ENCODE results near the gene NOP9.

The NOP9 gene

GRCh38 chr14:24314377-24315193, 14.9 kb downstream of the NOP9 start:
- in situ Hi-C loops (cut with MboI; ENCODE audit: low sequenced_read_pairs) = no loop called here
- Histone ChIP-seq H3K27me3 (ENCODE audit: low read depth) (no peaks in the 10 kb centered on the region), H3K36me3 (replicated peaks) (peaks cover 3% of the 10 kb centered on the region), H3K9me3 (no peaks in the 10 kb centered on the region), H3K4me1 (no peaks in the 10 kb centered on the region), H3K4me3 (no peak overlapping the region)
- DNase-seq (ENCODE audit: low spot score in 2 of 2) = no peak

GRCh38 chr14:24315243-24315806, 15.7 kb downstream of the NOP9 start:
- H3K36me3 ChIP-seq (replicated peaks) = peaks cover 3% of the 10 kb centered on the region; the same call in 1 of the 2 replicates
- H3K4me3 ChIP-seq = no peak overlapping the region
- H3K9me3 ChIP-seq = no peaks in the 10 kb centered on the region
- no peak for DNase-seq (ENCODE audit: low spot score in 2 of 2)
- in situ Hi-C loops (cut with MboI; ENCODE audit: low sequenced_read_pairs) = no loop called here
- no peaks in the 10 kb centered on the region for H3K4me1 ChIP-seq
- H3K27me3 ChIP-seq (ENCODE audit: low read depth) = no peaks in the 10 kb centered on the region

GRCh38 chr14:24315807-24316596, 16.4 kb downstream of the NOP9 start:
- in situ Hi-C loops (cut with MboI; ENCODE audit: low sequenced_read_pairs) = no loop called here
- Histone ChIP-seq H3K27me3 (ENCODE audit: low read depth) (no peaks in the 10 kb centered on the region), H3K36me3 (replicated peaks) (peaks cover 3% of the 10 kb centered on the region; the same call in 1 of the 2 replicates), H3K9me3 (no peaks in the 10 kb centered on the region), H3K4me3 (no peak overlapping the region), H3K4me1 (no peaks in the 10 kb centered on the region)
- DNase-seq (ENCODE audit: low spot score in 2 of 2) = no peak

GRCh38 chr14:24316597-24316950, 16.9 kb downstream of the NOP9 start:
- DNase-seq (ENCODE audit: low spot score in 2 of 2) = no peak
- in situ Hi-C loops (cut with MboI; ENCODE audit: low sequenced_read_pairs) = no loop called here
- H3K4me1 ChIP-seq = no peaks in the 10 kb centered on the region

GRCh38 chr14:24317141-24317928, 17.7 kb downstream of the NOP9 start:
- H3K4me3 ChIP-seq = no peak overlapping the region
- no peaks in the 10 kb centered on the region for H3K27me3 ChIP-seq (ENCODE audit: low read depth)
- H3K9me3 ChIP-seq = no peaks in the 10 kb centered on the region
- in situ Hi-C loops (cut with MboI; ENCODE audit: low sequenced_read_pairs) = no loop called here
- H3K36me3 ChIP-seq (replicated peaks) = no peaks in the 10 kb centered on the region
- no peak for DNase-seq (ENCODE audit: low spot score in 2 of 2)
- no peaks in the 10 kb centered on the region for H3K4me1 ChIP-seq

More at GRCh38 chr14:24316597-24316950, 16.9 kb downstream of the NOP9 start:
- no peak overlapping the region for H3K4me3 ChIP-seq
- no peaks in the 10 kb centered on the region for H3K9me3 ChIP-seq
- no peaks in the 10 kb centered on the region for H3K27me3 ChIP-seq (ENCODE audit: low read depth)
- H3K36me3 ChIP-seq (replicated peaks) = 0 out of 2 replicates have a peak, but pooled peaks cover 3% of the 10 kb centered on the region

- in situ Hi-C loops (cut with MboI; ENCODE audit: low sequenced_read_pairs) = no loop called here
- Histone ChIP-seq H3K27me3 (ENCODE audit: low read depth) (0 out of 2 replicates have a peak, but pooled peaks cover 2% of the 10 kb centered on the region), H3K4me1 (no peaks in the 10 kb centered on the region), H3K4me3 (no peak overlapping the region), H3K9me3 (no peaks in the 10 kb centered on the region), H3K36me3 (replicated peaks) (no peaks in the 10 kb centered on the region)
- DNase-seq (ENCODE audit: low spot score in 2 of 2) = no peak
Measured at GRCh38 chr14:24321212-24321975, 21.7 kb downstream of the NOP9 start.

- no peaks in the 10 kb centered on the region for H3K4me1 ChIP-seq
- DNase-seq (ENCODE audit: low spot score in 2 of 2) = no peak
- no peaks in the 10 kb centered on the region for H3K36me3 ChIP-seq (replicated peaks)
- 0 out of 2 replicates have a peak, but pooled peaks cover 2% of the 10 kb centered on the region for H3K27me3 ChIP-seq (ENCODE audit: low read depth)
- in situ Hi-C loops (cut with MboI; ENCODE audit: low sequenced_read_pairs) = no loop called here
- no peaks in the 10 kb centered on the region for H3K9me3 ChIP-seq
- H3K4me3 ChIP-seq = no peak overlapping the region
Measured at GRCh38 chr14:24322672-24323071, 23.0 kb downstream of the NOP9 start.

- no peak overlapping the region for H3K4me3 ChIP-seq
- H3K4me1 ChIP-seq = no peaks in the 10 kb centered on the region
- 0 out of 2 replicates have a peak, but pooled peaks cover 2% of the 10 kb centered on the region for H3K27me3 ChIP-seq (ENCODE audit: low read depth)
- no peak for DNase-seq (ENCODE audit: low spot score in 2 of 2)
- in situ Hi-C loops (cut with MboI; ENCODE audit: low sequenced_read_pairs) = no loop called here
- H3K36me3 ChIP-seq (replicated peaks) = no peaks in the 10 kb centered on the region
- H3K9me3 ChIP-seq = no peaks in the 10 kb centered on the region
Measured at GRCh38 chr14:24323341-24323740, 23.7 kb downstream of the NOP9 start.

GRCh38 chr14:24324024-24324423, 24.4 kb downstream of the NOP9 start:
- Histone ChIP-seq H3K4me3 (no peak overlapping the region), H3K36me3 (replicated peaks) (no peaks in the 10 kb centered on the region), H3K27me3 (ENCODE audit: low read depth) (0 out of 2 replicates have a peak, but pooled peaks cover 2% of the 10 kb centered on the region), H3K4me1 (no peaks in the 10 kb centered on the region), H3K9me3 (no peaks in the 10 kb centered on the region)
- no peak for DNase-seq (ENCODE audit: low spot score in 2 of 2)
- in situ Hi-C loops (cut with MboI; ENCODE audit: low sequenced_read_pairs) = no loop called here

- no peak overlapping the region for H3K4me3 ChIP-seq
- H3K9me3 ChIP-seq = no peaks in the 10 kb centered on the region
- H3K4me1 ChIP-seq = no peaks in the 10 kb centered on the region
- in situ Hi-C loops (cut with MboI; ENCODE audit: low sequenced_read_pairs) = loop anchor here (25.0 kb wide), 1 partner anchor 362 kb away; no protein-coding TSS in a partner anchor
- no peaks in the 10 kb centered on the region for H3K36me3 ChIP-seq (replicated peaks)
- no peak for DNase-seq (ENCODE audit: low spot score in 2 of 2)
- 0 out of 2 replicates have a peak, but pooled peaks cover 2% of the 10 kb centered on the region for H3K27me3 ChIP-seq (ENCODE audit: low read depth)
Measured at GRCh38 chr14:24325041-24325530, 25.4 kb downstream of the NOP9 start.

- in situ Hi-C loops (cut with MboI; ENCODE audit: low sequenced_read_pairs) = loop anchor here (25.0 kb wide), 1 partner anchor 361 kb away; no protein-coding TSS in a partner anchor
- Histone ChIP-seq H3K4me3 (no peak overlapping the region), H3K9me3 (no peaks in the 10 kb centered on the region), H3K4me1 (no peaks in the 10 kb centered on the region), H3K36me3 (replicated peaks) (no peaks in the 10 kb centered on the region), H3K27me3 (ENCODE audit: low read depth) (0 out of 2 replicates have a peak, but pooled peaks cover 2% of the 10 kb centered on the region)
- DNase-seq (ENCODE audit: low spot score in 2 of 2) = no peak
Measured at GRCh38 chr14:24325963-24326362, 26.3 kb downstream of the NOP9 start.

GRCh38 chr14:24327303-24327702, 27.7 kb downstream of the NOP9 start:
- Histone ChIP-seq H3K27me3 (ENCODE audit: low read depth) (0 out of 2 replicates have a peak, but pooled peaks cover 2% of the 10 kb centered on the region), H3K4me1 (no peaks in the 10 kb centered on the region), H3K36me3 (replicated peaks) (no peaks in the 10 kb centered on the region), H3K4me3 (no peak overlapping the region), H3K9me3 (no peaks in the 10 kb centered on the region)
- DNase-seq (ENCODE audit: low spot score in 2 of 2) = no peak
- in situ Hi-C loops (cut with MboI; ENCODE audit: low sequenced_read_pairs) = loop anchor here (25.0 kb wide), 1 partner anchor 360 kb away; no protein-coding TSS in a partner anchor
